H1 (cell line): ENCODE results near the gene IL2RG. TPM values are rescaled to one million over a fixed set of nuclear protein-coding genes. Genes with fewer than 3 reads are reported as not detected.

ENCODE experiments used
- HDAC6 ChIP-seq: IDR thresholded peaks from one replicate; pipeline ENCODE4 v1.7.1; 2012; ENCODE audit warnings: low read depth, mild to moderate bottlenecking, inconsistent platforms, low read length, moderate library complexity
- polyA plus RNA-seq, 7 experiments: library from polyadenylated mRNA; depleted of rRNA in 3 of 7; stranded (reverse) in 5 of 7; unstranded in 2 of 7; fragments of >200 nt in 5 of 7; fragments of 200-250 nt in 2 of 7; gene quantifications; 1 replicate in 5 of 7; 2 replicates in 1 of 7; 4 replicates in 1 of 7; pipeline versions ENCODE4 v1.2.1 to v1.2.3, GENCODE V29; 2011 to 2013; ENCODE audit warnings: missing spikeins in 2 of 7, mixed read lengths in 2 of 7
- total RNA-seq: library from RNA; stranded (reverse); fragmentation: NEBNext Ultra II Directional; extraction: Animal tissue kit (Norgen Biotek cat#: 25700); gene quantifications from 2 replicates; pipeline ENCODE4 v1.2.1, GENCODE V29; 2021
- TF ChIP-seq, protein P1 (sequence below): fragments of 300-600 bp; sonication (generic); IDR thresholded peaks from 2 replicates; pipeline ENCODE4 v1.7.1; 2012; ENCODE audit warnings: low read length, moderate library complexity, mild to moderate bottlenecking, inconsistent platforms; ENCODE audit not compliant: insufficient replicate concordance

The IL2RG gene
- total and polyA plus RNA-seq, 2 of the 8 experiments (the other 6 are each of a cell fraction or from before 2014, with no cell fraction given): not detected

DNA sequence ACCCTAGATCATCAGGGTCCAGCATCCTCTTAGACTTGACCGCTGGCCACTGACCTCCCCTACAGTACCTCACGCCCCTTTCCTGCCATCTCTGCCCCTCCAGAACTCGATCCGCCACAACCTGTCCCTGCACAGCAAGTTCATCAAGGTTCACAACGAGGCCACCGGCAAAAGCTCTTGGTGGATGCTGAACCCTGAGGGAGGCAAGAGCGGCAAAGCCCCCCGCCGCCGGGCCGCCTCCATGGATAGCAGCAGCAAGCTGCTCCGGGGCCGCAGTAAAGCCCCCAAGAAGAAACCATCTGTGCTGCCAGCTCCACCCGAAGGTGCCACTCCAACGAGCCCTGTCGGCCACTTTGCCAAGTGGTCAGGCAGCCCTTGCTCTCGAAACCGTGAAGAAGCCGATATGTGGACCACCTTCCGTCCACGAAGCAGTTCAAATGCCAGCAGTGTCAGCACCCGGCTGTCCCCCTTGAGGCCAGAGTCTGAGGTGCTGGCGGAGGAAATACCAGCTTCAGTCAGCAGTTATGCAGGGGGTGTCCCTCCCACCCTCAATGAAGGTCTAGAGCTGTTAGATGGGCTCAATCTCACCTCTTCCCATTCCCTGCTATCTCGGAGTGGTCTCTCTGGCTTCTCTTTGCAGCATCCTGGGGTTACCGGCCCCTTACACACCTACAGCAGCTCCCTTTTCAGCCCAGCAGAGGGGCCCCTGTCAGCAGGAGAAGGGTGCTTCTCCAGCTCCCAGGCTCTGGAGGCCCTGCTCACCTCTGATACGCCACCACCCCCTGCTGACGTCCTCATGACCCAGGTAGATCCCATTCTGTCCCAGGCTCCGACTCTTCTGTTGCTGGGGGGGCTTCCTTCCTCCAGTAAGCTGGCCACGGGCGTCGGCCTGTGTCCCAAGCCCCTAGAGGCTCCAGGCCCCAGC, 10.5 kb downstream of the IL2RG start (continued):
- TF ChIP-seq, protein P1, sequence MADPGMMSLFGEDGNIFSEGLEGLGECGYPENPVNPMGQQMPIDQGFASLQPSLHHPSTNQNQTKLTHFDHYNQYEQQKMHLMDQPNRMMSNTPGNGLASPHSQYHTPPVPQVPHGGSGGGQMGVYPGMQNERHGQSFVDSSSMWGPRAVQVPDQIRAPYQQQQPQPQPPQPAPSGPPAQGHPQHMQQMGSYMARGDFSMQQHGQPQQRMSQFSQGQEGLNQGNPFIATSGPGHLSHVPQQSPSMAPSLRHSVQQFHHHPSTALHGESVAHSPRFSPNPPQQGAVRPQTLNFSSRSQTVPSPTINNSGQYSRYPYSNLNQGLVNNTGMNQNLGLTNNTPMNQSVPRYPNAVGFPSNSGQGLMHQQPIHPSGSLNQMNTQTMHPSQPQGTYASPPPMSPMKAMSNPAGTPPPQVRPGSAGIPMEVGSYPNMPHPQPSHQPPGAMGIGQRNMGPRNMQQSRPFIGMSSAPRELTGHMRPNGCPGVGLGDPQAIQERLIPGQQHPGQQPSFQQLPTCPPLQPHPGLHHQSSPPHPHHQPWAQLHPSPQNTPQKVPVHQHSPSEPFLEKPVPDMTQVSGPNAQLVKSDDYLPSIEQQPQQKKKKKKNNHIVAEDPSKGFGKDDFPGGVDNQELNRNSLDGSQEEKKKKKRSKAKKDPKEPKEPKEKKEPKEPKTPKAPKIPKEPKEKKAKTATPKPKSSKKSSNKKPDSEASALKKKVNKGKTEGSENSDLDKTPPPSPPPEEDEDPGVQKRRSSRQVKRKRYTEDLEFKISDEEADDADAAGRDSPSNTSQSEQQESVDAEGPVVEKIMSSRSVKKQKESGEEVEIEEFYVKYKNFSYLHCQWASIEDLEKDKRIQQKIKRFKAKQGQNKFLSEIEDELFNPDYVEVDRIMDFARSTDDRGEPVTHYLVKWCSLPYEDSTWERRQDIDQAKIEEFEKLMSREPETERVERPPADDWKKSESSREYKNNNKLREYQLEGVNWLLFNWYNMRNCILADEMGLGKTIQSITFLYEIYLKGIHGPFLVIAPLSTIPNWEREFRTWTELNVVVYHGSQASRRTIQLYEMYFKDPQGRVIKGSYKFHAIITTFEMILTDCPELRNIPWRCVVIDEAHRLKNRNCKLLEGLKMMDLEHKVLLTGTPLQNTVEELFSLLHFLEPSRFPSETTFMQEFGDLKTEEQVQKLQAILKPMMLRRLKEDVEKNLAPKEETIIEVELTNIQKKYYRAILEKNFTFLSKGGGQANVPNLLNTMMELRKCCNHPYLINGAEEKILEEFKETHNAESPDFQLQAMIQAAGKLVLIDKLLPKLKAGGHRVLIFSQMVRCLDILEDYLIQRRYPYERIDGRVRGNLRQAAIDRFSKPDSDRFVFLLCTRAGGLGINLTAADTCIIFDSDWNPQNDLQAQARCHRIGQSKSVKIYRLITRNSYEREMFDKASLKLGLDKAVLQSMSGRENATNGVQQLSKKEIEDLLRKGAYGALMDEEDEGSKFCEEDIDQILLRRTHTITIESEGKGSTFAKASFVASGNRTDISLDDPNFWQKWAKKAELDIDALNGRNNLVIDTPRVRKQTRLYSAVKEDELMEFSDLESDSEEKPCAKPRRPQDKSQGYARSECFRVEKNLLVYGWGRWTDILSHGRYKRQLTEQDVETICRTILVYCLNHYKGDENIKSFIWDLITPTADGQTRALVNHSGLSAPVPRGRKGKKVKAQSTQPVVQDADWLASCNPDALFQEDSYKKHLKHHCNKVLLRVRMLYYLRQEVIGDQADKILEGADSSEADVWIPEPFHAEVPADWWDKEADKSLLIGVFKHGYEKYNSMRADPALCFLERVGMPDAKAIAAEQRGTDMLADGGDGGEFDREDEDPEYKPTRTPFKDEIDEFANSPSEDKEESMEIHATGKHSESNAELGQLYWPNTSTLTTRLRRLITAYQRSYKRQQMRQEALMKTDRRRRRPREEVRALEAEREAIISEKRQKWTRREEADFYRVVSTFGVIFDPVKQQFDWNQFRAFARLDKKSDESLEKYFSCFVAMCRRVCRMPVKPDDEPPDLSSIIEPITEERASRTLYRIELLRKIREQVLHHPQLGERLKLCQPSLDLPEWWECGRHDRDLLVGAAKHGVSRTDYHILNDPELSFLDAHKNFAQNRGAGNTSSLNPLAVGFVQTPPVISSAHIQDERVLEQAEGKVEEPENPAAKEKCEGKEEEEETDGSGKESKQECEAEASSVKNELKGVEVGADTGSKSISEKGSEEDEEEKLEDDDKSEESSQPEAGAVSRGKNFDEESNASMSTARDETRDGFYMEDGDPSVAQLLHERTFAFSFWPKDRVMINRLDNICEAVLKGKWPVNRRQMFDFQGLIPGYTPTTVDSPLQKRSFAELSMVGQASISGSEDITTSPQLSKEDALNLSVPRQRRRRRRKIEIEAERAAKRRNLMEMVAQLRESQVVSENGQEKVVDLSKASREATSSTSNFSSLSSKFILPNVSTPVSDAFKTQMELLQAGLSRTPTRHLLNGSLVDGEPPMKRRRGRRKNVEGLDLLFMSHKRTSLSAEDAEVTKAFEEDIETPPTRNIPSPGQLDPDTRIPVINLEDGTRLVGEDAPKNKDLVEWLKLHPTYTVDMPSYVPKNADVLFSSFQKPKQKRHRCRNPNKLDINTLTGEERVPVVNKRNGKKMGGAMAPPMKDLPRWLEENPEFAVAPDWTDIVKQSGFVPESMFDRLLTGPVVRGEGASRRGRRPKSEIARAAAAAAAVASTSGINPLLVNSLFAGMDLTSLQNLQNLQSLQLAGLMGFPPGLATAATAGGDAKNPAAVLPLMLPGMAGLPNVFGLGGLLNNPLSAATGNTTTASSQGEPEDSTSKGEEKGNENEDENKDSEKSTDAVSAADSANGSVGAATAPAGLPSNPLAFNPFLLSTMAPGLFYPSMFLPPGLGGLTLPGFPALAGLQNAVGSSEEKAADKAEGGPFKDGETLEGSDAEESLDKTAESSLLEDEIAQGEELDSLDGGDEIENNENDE: no peak
- TF ChIP-seq HDAC6: no peak
